HG03103 (cell line): Measurements from ENCODE around the gene ENOX1.
"Not testable (repeated sequence)": the region's sequence is repeated elsewhere in the genome, so short reads cannot be mapped to it uniquely, and the experiment has no call there.

ENCODE experiments used
- ATAC-seq: cut with Tn5 transposase; IDR thresholded peaks from one replicate; pipeline ENCODE4 v1.9.1; 2021; ENCODE audit warnings: low read depth; ENCODE audit not compliant: unreplicated experiment

The ENOX1 gene

DNA sequence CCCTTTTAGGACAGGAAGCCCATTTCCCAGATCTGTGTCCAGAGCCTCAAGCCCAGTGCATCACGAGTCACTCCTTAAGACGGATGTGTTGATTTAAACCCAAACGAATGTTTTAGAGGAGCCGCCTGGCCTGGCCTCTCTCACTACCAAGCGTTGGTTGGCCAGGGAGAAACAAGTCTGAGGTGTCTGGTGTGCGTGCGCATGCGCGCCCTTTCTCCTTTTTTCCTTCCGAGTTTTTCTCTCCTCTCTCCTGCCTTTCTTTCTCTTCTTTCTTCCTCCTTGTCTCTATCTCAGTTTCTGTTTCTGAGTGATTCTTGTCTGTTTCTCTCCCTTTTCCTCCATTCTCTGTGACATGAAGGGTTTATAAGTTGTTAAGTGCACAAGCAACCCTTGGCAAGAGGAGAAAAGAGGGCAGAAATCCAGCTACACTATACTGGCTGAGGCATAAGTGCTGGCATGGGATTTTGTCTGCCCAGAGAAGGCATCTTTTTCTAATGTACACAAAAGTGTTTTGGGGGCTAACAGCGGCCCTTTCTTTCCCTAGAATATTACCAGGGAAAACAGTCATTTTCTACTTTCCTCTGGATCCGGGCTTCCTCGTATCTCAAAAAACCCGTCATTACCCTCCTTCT, 592.9 kb downstream of the ENOX1 start:
- no peak for ATAC-seq

DNA sequence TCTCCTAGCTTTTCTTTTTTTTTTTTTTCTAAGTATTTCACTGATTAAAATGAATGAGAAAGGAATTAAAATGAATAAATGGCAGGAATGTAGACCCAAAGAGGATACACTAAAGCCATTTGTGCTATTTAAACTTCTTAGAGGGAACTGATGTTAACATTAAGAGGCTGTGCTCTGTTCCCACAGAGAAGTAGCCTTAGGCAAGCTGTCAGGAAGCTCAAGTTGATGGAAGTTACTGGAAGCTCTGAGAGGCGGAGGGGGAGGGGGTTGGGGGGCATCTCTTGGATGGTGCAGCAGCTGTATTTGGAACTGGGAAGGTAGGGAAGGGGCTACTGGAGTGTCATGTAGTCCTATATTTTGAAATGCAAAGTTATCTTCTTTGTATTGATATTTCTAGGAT, 595.2 kb downstream of the ENOX1 start:
- ATAC-seq, result no peak

DNA sequence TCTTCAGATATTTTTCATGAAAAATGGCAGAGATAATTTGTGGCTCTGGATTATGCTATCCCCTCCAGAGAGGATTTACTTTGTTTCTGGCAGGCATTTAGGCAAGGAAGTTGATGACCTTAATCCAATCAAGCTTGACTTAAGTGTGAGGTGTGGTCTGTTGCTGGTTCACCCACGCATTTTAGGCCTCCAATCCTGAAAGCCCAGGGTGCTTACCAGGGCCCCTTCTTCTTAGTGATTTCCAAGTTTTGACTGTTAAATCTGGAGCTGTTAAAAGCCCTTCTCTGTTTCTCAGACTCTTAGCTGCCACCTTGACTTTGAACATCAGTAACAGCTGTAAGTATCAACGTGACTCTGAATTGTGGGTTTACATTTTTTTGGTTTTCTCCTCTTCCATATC, 601.5 kb downstream of the ENOX1 start:
- ATAC-seq, result no peak

DNA sequence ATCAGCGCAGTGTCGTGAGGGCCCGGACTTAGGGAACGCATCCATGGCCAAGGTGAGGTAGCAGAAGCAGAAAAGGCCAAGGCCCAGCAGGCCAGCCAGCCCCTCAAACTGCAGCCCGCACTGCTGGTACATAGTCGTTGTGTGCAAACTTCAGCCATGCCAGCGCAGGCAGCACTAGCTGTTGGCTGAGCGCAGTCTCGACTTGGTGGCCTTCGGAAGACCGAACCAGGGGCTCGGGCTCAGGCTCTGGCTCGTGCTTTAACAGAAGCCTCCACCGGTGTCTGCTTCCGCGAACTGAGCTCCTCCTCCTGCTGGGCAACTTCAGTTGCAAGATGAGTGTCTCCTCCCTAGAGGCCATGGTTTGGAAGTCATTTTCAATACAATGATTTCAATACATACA, 605.9 kb downstream of the ENOX1 start:
- no peak for ATAC-seq

DNA sequence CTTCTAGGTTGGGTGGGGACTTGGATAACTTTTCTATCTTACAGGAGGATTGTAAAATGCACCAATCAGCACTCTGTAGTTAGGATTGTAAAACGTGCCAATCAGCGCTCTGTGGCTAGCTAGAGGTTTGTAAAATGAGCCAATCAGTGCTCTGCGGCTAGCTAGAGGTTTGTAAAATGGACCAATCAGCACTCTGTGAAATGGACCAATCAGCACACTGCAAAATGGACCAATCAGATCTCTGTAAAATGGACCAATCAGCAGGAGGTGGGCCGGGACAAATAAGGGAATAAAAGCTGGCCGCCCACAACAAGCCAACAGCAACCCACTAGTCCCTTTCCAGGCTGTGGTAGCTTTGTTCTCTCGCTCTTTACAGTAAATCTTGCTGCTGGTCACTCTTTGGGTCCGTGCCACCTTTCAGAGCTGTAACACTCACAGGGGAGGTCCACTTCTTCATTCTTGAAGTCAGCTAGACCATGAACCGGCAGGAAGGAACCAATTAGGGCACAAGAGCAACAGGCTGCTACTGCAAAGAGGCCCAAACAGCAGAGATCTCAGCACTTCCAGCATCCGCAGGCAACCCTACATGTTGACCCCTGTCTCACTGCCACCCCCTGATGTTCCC, 606.6 kb downstream of the ENOX1 start:
- ATAC-seq, result no peak

DNA sequence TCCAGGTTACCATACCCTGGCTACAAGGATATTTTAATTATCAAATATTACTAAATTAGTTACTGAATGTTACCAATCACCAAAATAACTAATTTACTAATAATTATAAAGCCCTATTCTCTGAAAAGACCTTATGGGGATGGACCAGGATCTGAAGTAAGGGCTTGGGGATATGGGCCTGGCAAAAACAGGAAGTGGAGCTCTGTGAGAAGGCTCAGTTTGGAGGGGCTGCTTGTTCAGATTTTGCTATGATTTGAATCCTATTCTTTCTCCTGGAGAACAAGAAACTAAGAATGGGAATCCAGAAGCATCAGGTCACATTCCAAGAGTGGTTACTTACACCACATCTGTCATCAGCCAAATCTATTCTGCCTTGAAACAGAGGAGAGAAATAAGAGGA, 615.3 kb downstream of the ENOX1 start:
- no peak for ATAC-seq

DNA sequence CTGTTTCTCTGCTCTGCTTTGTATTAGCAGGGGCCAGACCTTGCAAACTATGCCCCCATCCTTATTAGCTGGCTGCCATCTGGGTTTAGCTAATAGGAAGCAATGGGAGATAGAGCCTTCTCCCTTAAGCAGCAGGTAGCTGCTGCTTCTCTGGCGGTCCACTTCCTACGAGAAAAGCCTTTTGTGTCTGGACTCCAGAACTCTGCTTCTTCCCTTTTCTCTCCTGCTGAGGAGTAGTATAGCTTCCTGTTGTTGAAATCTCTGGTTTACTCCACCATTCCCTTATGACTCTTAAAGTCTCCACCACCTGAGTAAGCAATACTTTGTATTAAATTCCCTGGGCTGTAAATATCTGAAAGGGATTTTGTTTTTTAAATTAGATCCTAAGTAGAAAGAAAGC, 616.3 kb downstream of the ENOX1 start:
- no peak for ATAC-seq

DNA sequence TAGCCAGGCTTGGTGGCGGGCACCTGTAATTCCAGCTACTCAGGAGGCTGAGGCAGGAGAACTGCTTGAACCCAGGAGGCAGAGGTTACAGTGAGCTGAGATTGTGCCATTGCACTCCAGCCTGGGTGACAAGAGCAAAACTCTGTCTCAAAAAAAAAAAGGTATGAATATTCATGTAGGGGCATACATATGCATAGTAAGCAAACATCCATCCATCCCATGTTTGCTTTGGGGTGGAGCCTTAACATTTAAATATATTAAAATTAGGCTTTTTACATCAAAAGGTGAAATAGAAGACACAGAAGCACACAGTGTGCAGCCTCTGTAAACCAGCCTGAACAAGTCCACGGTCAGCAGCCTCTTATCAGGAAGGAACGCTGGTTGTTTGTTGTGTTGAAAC, 618.3 kb downstream of the ENOX1 start:
- not testable (repeated sequence) for ATAC-seq

DNA sequence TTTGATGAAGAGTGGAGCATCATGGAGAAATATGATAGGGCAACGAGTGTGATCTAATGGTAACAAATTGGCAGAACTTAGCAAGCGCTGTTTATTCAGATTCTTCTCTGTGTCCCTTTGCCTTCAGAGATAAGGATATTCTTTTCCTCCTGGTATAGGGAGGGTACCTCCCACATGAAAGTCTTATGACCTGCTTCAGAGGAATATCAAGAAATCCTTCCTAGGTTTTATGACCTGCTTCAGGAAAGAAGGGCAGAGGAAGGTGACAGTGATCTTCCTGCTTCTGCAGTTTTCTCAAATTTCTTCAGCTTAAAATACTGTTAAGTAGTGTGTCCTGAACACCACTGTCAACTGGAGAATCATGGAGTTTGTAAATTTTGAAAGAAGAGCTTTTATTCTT, 619.0 kb downstream of the ENOX1 start:
- ATAC-seq, result no peak

DNA sequence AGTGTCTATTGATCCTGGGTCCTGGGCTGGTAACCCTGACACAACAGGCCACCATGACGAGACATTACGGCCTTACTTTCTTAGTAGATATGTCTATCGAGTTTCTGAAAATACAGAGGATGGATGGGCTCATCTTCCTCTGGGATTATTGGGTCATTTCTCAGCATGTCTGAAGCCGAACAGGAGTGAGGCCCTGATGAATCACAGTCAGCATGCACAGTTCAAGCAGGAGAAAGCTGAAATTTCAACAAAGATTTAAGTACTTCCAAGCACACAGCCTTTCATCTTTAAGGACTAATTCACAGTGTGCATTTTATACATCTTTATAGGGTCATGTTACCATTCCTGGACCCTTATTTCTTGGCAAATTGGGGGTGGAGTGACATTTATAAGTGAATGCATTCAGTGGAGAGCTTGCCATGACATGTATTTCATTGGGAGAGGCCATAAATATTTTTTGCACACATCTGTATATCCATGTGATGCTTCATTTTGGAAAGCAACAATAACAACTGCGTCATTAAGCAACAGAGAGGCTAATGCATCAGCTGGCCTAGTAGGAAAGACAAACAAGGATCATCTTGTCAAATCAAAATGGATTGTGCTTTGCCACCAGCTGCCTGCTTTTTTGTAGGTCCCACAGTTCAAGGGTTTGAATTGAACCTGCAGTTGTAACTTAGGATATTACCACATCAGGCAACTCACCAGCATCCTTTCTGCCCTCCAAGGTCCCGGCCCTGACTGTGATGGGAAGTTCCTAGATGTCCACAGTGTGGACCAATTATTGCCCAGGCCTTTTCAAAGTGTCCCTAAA, 619.9 kb downstream of the ENOX1 start:
- no peak for ATAC-seq
